ENCODE measurements around the gene XPNPEP1. TPM values are rescaled to one million over a fixed set of nuclear protein-coding genes. Genes with fewer than 3 reads are reported as not detected.

XPNPEP1 gene
- total and polyA plus RNA-seq, 2 of the 4 experiments (the other 2 are of a cell fraction), result 164 to 311 TPM

DNA sequence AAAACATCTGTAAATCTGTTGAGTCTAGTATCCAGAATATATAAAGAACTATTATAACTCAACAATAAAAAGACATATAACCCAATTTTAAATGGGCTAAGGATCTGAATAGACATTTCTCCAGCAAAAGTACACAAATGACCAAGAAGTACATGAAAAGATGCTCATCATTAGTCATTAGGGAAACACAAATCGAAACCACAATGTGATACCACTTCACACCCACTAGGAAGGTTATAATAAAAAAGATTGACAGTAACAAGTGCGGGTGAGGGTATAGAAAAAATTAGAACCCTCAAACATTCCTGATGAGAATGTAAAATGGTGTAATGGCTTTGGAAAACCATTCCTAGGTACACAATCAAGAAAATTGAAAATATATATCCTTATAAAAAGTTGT is 4.1 kb downstream of the XPNPEP1 start:
- POLR2A ChIA-PET (ENCODE audit: unreplicated experiment), result no interaction called here
- no CpG with 5 or more reads among the region's 2 CpGs for WGBS, 2 experiments (ENCODE audit: extremely low coverage in 2 of 2, insufficient read length in 1 of 2)
- no peak overlapping the region for H3K18ac ChIP-seq (ENCODE audit: low read depth, low read length)
- H3K79me1 ChIP-seq (ENCODE audit: low read depth in 1 of 2, low read length in 2 of 2), result peaks cover 31 to 65% of the 10 kb centered on the region in 2 experiments
- no peak overlapping the region for H3K9ac ChIP-seq (ENCODE audit: low read depth, low read length)
- dilution Hi-C loops (cut with HindIII; ENCODE audit: low sequenced_read_pairs, unreplicated experiment) (no loop called here), in situ Hi-C loops (cut with MboI; ENCODE audit: low sequenced_read_pairs) (loop anchor here (25.0 kb wide), 1 partner anchor 643 kb away; the partner anchor contains the start of gene SMC3), intact Hi-C loops (cut with micrococcal nuclease) (no loop called here)
- DNase-seq (no peak), ATAC-seq (ENCODE audit: low read depth) (no peak)
- H3K4me2 ChIP-seq (ENCODE audit: low read depth, low read length), result no peak overlapping the region
- no TSS peak for BruUV-seq (replicated peaks)
- no peak for TF ChIP-seq FOS (IDR thresholded peaks at IDR 0.05; ENCODE audit: low read depth, low read length)
- no peak for TF ChIP-seq MXI1 (IDR thresholded peaks at IDR 0.05; ENCODE audit: borderline replicate concordance, low read depth, low read length)
- TF ChIP-seq, protein P1, sequence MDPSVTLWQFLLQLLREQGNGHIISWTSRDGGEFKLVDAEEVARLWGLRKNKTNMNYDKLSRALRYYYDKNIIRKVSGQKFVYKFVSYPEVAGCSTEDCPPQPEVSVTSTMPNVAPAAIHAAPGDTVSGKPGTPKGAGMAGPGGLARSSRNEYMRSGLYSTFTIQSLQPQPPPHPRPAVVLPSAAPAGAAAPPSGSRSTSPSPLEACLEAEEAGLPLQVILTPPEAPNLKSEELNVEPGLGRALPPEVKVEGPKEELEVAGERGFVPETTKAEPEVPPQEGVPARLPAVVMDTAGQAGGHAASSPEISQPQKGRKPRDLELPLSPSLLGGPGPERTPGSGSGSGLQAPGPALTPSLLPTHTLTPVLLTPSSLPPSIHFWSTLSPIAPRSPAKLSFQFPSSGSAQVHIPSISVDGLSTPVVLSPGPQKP (IDR thresholded peaks at IDR 0.05; ENCODE audit: borderline replicate concordance, low read depth, low read length), result no peak
- no peak for TF ChIP-seq BHLHE40 (IDR thresholded peaks at IDR 0.05; ENCODE audit: low read depth, low read length)
- TF ChIP-seq RAD21 (IDR thresholded peaks at IDR 0.05; ENCODE audit: low read length), result no peak
- TF ChIP-seq CHD1 (IDR thresholded peaks at IDR 0.05; ENCODE audit: low read depth, low read length), result no peak
- no peak for TF ChIP-seq SMC3 (IDR thresholded peaks at IDR 0.05; ENCODE audit: low read depth, low read length)
- TF ChIP-seq NFE2L2 (IDR thresholded peaks at IDR 0.05; ENCODE audit: low read depth, low read length), result no peak
- no peak for TF ChIP-seq CEBPB (IDR thresholded peaks at IDR 0.05; ENCODE audit: low read depth, low read length)
- TF ChIP-seq, protein P2, sequence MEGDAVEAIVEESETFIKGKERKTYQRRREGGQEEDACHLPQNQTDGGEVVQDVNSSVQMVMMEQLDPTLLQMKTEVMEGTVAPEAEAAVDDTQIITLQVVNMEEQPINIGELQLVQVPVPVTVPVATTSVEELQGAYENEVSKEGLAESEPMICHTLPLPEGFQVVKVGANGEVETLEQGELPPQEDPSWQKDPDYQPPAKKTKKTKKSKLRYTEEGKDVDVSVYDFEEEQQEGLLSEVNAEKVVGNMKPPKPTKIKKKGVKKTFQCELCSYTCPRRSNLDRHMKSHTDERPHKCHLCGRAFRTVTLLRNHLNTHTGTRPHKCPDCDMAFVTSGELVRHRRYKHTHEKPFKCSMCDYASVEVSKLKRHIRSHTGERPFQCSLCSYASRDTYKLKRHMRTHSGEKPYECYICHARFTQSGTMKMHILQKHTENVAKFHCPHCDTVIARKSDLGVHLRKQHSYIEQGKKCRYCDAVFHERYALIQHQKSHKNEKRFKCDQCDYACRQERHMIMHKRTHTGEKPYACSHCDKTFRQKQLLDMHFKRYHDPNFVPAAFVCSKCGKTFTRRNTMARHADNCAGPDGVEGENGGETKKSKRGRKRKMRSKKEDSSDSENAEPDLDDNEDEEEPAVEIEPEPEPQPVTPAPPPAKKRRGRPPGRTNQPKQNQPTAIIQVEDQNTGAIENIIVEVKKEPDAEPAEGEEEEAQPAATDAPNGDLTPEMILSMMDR (conservative IDR thresholded peaks at IDR 0.05; ENCODE audit: low read depth, low read length), result no peak
- no peak for TF ChIP-seq POLR2A (IDR thresholded peaks at IDR 0.05; ENCODE audit: low read depth, low read length)
- no peak overlapping the region for H2BK120ac ChIP-seq (ENCODE audit: low read depth, low read length)
- no peak overlapping the region for H2AFZ ChIP-seq (replicated peaks; ENCODE audit: low read length, poor library complexity)
- no peak overlapping the region for H3K27ac ChIP-seq (ENCODE audit: insufficient read depth, low read length)
- no peaks in the 10 kb centered on the region for H3K27me3 ChIP-seq (ENCODE audit: control insufficient read depth, insufficient read depth, low read length)
- H4K20me1 ChIP-seq (ENCODE audit: insufficient read depth, low read length), result peaks cover 20% of the 10 kb centered on the region; the same call in 1 of the 2 replicates
- H4K91ac ChIP-seq (ENCODE audit: insufficient read depth, low read depth, low read length), result no peak overlapping the region
- H3K4me3 ChIP-seq (ENCODE audit: insufficient read depth, low read depth, low read length), result no peak overlapping the region
- H4K8ac ChIP-seq (ENCODE audit: low read depth in 2 of 2, low read length in 2 of 2), result no peak overlapping the region
- CTCF ChIA-PET, result no interaction called here
- peaks cover 10% of the 10 kb centered on the region for H3K9me1 ChIP-seq (ENCODE audit: insufficient read depth, low read length)
- H3K4me1 ChIP-seq (ENCODE audit: control insufficient read depth, insufficient read depth, low read length), result peaks cover 20% of the 10 kb centered on the region
- H3K4ac ChIP-seq (ENCODE audit: low read depth, low read length), result no peak overlapping the region
- no peak overlapping the region for H2AK5ac ChIP-seq (ENCODE audit: low read depth, low read length)
- H3K14ac ChIP-seq (replicated peaks; ENCODE audit: low read depth, low read length), result no peak overlapping the region
- no peak overlapping the region for H4K5ac ChIP-seq (ENCODE audit: low read depth, low read length)
- H3K56ac ChIP-seq (ENCODE audit: extremely low read depth, insufficient read depth, low read length), result no peak overlapping the region
- H2BK5ac ChIP-seq (ENCODE audit: low read depth, low read length, poor library complexity, severe bottlenecking), result no peak overlapping the region
- no peak overlapping the region for H2AK9ac ChIP-seq (replicated peaks; ENCODE audit: low read depth, low read length, poor library complexity)
- H3K23ac ChIP-seq (ENCODE audit: low read depth, low read length), result no peak overlapping the region
- H2BK15ac ChIP-seq (ENCODE audit: low read depth, low read length), result no peak overlapping the region
- H2BK20ac ChIP-seq (ENCODE audit: low read depth, low read length), result no peak overlapping the region
- peaks cover 1% of the 10 kb centered on the region; the same call in 1 of the 2 replicates for H3K36me3 ChIP-seq (ENCODE audit: control insufficient read depth, insufficient read depth, low read length)
- no peaks in the 10 kb centered on the region for H3K9me3 ChIP-seq (ENCODE audit: control insufficient read depth, insufficient read depth, low read length)

Measured in IMR-90 (cell line).